GM10248 (cell line): Measurements from ENCODE around the gene PPP1R13L.

ENCODE experiments used
- CTCF ChIA-PET: fragments of 300-600 bp; sonication (Branson Sonifier 250); formaldehyde crosslinking; extraction: SDS; loops from one replicate; lab custom pipeline; 2021; ENCODE audit warnings: antibody characterized with exemption; lab: Yijun Ruan, JAX
- POLR2A ChIA-PET: fragments of 350-650 bp; sonication (Branson Sonifier 250); formaldehyde crosslinking; extraction: SDS; loops from one replicate; lab custom pipeline; 2020; ENCODE audit warnings: antibody characterized with exemption; lab: Yijun Ruan, JAX
- DNase-seq: peaks from one replicate; pipeline ENCODE4 v3.0.0; 2012; ENCODE audit errors: extremely low spot score
- TF ChIP-seq, protein P1 (sequence below): IDR thresholded peaks from 2 replicates; pipeline ENCODE4 v1.5.1; 2012; ENCODE audit warnings: mild to moderate bottlenecking, low read depth; ENCODE audit errors: extremely low read depth, missing control alignments, control extremely low read depth

Gene PPP1R13L

DNA sequence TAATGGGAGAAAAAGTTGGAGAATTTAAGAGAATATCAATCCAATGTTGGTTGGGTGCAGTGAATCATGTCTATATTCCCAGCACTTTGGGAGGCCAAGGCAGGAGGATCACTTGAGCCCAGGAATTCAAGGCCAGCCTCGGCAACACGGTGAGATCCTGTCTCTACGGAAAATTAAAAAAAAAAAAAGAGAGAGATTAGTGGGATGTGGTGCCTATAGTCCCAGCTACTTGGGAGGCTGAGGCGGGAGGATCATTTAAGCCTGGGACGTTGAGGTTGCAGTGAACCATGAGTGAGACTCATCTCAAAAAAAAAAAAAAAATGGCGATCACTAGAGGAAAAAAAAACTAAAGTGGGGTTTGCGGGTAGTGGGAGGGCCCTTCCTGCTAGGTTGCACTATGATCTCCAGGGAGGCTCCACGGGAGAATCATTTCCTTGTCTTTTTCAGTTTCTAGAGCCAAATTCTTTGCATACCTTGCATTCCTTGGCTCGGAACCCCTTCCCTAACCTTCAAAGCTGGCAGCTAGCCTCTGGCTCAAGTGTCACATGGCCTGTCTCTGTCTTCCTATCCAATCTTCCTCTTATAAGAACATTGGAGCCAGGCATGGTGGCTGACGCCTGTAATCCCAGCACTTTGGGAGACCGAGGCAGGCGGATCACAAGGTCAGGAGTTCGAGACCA lies 28.7 kb downstream of the PPP1R13L start:
- CTCF ChIA-PET, result interaction anchor here (1.1 kb wide), 1 partner anchor 28 kb away, joined by 3 read pairs; the partner anchor contains the start of gene PPP1R13L
- POLR2A ChIA-PET, result no interaction called here
- TF ChIP-seq, protein P1, sequence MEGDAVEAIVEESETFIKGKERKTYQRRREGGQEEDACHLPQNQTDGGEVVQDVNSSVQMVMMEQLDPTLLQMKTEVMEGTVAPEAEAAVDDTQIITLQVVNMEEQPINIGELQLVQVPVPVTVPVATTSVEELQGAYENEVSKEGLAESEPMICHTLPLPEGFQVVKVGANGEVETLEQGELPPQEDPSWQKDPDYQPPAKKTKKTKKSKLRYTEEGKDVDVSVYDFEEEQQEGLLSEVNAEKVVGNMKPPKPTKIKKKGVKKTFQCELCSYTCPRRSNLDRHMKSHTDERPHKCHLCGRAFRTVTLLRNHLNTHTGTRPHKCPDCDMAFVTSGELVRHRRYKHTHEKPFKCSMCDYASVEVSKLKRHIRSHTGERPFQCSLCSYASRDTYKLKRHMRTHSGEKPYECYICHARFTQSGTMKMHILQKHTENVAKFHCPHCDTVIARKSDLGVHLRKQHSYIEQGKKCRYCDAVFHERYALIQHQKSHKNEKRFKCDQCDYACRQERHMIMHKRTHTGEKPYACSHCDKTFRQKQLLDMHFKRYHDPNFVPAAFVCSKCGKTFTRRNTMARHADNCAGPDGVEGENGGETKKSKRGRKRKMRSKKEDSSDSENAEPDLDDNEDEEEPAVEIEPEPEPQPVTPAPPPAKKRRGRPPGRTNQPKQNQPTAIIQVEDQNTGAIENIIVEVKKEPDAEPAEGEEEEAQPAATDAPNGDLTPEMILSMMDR, result no peak
- no peak for DNase-seq

DNA sequence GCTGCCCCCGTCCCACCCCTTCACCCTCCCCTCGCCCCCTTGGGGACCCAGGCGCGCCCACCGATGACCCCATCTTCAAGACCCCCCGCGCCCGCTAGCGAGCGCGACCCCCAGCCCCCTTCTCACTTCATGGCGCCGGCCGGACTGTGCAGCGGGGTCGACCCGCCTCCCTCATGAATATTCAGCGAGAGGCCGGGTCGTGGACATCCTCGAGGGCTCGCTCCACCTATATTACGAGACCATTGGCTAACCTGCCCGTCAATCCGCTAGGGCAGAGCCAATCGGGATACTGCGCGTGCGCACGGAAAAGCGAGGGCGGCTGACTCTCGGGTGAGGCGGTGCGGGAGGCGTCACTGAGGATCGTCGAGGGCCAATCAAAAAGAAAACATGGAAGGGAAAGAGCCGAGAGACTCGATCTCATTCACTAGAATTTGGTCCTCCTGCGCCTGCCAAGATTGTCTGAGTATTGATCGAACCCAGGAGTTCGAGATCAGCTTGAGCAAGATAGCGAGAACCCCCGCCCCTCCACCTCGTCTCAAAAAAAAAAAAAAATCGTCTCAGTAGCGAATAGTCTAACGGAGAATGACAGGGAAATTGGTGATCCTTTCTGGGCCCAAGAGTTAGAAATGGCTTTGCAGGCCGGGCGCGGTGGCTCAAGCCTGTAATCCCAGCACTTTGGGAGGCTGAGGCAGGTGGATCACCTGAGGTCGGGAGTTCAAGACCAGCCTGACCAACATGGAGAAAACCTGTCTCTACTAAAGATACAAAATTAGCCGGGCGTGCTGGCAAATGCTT lies 34.3 kb downstream of the PPP1R13L start, which contains the start of gene ERCC2:
Gene ERCC2, minus strand, starts transcription at position 164 of the 795 bp plus-strand sequence. Its CDS starts 33 bp downstream, at position 131.
- peak; percentile 100 for DNase-seq
- TF ChIP-seq, protein P1, result no peak
- POLR2A ChIA-PET, result interaction anchor here (0.6 kb wide), 1 partner anchor 10 kb away, joined by 3 read pairs; no protein-coding TSS in a partner anchor
- CTCF ChIA-PET, result no interaction called here

DNA sequence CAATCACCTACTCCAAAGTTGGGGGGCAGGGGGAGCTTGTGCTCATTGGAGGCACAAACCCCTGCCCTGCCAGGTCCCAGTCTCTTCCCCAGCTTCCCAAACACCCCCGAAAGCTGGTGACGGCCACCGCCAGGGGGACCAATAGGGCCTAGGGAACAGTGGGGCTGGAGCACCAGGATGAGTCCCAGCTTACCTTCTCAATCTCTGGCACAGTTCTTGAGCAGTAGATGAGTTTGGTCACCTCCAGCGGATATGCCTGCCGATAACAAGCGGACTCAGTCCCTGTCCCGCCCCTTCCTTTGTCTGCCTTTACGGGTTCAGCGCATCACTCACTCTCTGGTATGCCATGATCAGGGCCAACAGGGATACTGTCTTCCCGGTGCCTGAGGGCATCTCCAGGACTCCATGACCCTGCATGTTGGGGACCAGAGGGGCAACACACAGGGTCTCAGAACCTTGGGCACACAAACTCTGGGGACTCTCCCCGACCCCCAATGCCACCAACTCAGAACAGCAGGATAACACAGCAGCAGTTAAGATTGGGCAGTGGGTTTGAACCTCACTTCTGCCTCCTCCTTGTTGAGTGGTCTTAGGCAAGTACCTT lies 36.0 kb downstream of the PPP1R13L start:
- TF ChIP-seq, protein P1, result no peak
- ChIA-PET POLR2A (no interaction called here), CTCF (interaction anchor here (1.4 kb wide), 1 partner anchor 30 kb away, joined by 5 read pairs; no protein-coding TSS in a partner anchor)
- no peak for DNase-seq

DNA sequence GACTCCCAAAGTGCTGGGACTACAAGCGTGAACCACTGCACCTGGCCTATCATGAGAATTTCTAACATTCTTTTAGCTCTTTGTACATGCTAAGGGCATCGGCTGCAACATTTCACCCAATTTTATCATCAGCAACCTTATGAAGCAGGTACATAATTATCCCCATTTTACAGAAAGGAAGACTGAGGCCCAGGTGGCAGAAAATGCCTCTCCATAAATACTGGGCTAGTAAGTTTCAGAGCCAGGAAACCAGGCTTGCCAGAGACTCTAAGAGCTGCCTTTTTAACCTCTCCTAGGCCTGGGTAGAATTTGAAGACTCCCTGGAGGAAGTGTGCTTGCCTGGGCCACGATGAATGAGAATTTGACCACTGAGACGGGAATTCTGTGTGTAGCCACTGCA lies 36.7 kb downstream of the PPP1R13L start:
- TF ChIP-seq, protein P1, result no peak
- ChIA-PET CTCF (interaction anchor here (1.4 kb wide), 1 partner anchor 29 kb away, joined by 5 read pairs; no protein-coding TSS in a partner anchor), POLR2A (no interaction called here)
- no peak for DNase-seq

DNA sequence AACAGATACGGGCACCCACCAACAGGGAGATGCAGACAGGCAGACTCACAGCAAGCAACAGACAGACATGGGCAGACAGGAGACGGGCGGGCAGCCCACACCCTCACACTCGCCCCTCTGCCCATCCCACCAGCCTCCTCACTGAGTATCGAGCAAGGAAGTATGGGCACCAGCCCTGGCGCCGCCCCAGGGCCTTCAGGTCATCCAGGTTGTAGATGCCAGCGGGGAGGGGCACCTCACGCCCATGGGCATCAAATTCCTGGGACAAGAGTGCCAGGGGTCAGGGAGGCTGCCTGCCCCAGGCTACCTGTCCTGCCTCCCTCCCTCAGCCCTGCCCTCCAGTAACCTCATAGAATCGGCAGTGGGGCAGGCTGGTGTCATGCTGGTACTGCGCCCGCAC lies 40.2 kb downstream of the PPP1R13L start:
- no peak for DNase-seq
- ChIA-PET POLR2A (no interaction called here), CTCF (no interaction called here)
- TF ChIP-seq, protein P1, result no peak

DNA sequence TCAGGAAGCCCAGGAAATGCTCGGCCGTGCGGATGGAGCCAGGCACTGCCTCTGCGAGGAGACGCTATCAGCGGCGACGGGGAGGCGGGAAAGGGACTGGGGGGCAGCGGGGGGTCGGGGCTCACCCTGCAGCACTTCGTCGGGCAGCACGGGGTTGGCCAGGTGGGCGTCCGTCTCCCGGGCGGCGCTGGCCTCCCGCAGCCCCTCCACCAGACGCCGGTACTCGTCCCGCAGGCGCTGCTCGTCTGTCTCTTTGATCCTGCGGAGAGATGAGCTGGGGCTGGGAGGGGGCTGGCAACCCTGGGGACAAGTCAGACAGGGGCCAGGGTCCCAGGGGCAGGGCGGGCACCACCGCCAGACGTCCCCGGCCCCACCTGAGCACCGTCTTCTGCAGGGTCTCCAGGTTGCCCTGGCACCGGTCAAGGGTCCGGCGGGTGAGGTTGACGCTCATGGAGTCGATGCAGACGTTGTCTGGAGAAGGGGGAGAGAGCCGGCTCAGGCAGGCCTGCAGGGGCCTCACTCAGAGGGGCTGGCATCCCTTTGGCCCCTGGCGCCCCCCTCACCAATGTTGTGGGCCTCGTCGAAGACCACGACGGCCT lies 40.9 kb downstream of the PPP1R13L start:
- POLR2A ChIA-PET, result no interaction called here
- CTCF ChIA-PET, result no interaction called here
- DNase-seq, result no peak
- TF ChIP-seq, protein P1, result no peak
